LHCN-M2 (cell line): ENCODE measurements around the gene UBE2E2. TPM values are rescaled to one million over a fixed set of nuclear protein-coding genes. Genes with fewer than 3 reads are reported as not detected.

Experiments
- DNase-seq: peaks from one replicate; pipeline ENCODE4 v3.0.0-alpha.2; 2012; ENCODE audit warnings: low read depth
- total RNA-seq: library from RNA; depleted of rRNA; stranded (reverse); fragments of >200 nt; gene quantifications from 2 replicates; pipeline ENCODE4 v1.2.3, GENCODE V29; 2014

The UBE2E2 gene
- total RNA-seq, 1 experiment from 2014 or later: 32.4 TPM

DNA sequence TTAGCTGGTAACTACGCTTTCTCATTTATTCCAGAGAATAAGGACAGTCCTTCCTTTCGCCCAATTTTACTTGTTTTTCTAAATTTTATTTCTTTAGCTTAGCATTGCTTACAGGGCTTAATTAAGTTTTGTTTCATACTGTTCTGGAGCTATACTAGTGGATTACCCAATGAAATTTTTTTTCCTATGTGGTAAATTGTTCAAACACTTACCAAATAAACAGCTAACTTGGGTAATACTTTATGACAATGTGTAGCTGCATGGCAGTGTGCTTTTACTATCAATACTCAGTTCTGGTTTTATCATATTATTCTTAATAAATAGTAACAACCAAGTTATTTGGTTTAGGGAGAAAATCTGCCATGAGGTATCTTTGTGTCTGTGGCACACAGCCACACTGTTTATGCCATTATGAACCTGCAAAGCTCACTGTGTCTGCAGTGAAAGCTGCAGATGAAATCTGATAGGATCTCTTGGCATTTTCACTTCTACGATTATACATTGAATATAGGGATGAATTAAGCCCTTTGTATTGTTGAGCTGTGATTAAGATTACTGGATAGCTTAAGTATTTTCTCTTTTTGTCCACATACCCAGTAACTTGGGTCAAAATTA is 37.2 kb downstream of the UBE2E2 start:
- DNase-seq: no peak

DNA sequence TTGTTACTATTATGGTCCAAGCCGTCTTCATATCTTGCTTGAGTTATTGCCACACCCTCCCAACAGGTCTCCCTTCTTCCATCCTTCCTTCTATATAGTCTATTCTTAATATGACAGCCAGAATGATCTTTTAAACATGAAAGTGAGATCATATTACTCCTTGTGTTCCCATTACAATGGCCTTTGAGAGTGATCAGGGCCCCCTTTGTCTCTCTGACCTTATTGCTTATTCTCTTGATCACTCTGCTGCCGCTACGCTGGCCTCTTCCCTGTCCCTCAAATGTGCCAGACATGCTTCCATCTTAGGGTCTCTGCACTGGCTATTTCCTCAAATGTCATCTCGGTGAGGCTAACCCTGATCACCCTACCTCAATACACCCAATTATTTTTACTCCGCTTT is 38.1 kb downstream of the UBE2E2 start:
- no peak for DNase-seq

DNA sequence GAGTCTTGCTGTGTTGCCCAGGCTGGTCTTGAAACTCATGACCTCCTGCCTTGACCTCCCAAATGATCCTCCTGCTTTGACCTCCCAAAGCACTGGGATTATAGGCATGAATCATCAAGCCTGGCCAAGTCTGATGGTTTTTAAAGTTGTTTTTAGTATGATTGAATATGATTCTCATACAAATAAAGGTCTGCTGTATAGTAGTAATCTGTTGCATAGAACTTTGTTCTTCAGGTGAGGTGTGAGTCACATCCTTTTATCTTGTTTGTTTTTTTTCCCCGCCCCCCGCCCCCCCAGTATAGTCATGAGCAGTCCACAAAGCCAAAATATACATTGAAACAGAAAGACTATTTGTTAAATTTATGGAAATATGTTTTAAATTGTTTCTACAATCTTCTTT is 39.0 kb downstream of the UBE2E2 start:
- DNase-seq: no peak

DNA sequence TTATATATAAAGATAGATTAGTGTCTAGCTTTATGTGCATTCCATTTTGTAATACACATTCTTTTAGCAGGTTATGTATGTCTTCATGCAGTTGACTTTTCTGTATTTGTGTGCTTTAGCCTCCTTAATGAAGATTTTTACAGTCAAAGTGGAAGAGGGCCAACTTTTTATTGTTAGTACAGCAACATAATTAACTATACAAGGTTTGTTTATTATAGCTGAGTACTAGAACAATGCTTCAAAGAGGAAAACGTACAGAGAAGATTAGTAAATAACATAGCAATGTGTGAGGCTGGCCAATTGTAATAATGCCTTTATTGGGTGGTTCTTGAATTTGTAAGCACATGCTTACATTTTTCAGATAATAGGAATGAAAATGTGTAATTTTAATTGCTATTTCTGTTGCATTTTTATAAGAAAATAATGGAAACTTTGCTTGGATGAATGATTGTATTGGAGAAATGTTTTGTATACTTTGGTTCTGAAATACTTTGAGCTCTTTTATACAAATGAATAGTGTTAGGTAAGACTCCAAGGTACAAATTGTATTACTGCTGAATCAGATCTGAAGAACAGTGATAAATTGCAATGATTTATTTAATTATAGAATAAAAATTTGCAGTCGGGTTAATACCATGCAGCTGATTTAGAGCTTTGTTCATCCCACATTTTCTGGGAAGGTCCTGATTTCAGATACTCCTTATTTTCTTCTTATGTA is 41.4 kb downstream of the UBE2E2 start:
- no peak for DNase-seq

DNA sequence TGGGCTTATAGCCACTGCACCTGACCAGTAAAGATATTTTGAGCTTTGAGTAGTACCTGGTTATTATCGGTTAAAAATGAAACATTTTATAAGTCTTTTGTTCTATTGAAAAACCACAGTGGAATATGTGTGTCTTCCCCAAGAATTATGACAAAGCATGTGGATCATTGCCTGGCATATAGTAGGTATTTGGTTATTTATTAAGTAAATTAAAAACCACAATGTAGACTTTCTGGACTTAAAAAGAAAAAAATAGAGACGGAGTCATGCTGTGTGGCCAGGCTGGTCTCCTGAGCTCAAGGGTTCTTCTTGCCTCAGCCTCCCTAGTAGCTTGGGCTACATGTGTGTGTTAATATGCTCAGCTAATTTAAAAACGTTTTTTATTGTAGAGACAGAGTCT is 43.5 kb downstream of the UBE2E2 start:
- no peak for DNase-seq

DNA sequence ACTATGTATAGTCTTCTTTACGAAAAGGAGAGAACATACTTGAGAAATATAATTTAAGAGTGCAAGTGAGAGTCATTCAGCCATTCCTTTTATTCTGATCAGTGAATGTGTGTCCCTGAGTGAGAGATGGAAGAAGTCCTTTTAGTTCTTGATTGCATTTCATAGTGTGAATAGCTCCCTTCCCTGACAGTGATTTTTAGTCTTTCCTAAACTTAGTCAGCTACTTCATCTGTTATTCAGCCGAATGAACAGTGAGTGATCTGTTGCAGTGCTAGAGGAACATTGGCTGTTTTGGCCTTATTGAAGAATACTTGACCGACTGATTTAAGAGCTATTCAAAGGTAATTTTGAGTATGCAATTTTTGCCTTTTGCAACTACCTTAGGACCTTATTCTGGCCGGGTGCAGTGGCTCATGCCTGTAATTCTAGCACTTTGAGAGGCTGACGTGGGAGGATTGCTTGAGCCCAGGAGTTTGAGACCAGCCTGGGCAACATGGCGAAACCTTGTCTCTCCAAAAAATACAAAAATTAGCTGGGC is 45.5 kb downstream of the UBE2E2 start:
- no peak for DNase-seq

DNA sequence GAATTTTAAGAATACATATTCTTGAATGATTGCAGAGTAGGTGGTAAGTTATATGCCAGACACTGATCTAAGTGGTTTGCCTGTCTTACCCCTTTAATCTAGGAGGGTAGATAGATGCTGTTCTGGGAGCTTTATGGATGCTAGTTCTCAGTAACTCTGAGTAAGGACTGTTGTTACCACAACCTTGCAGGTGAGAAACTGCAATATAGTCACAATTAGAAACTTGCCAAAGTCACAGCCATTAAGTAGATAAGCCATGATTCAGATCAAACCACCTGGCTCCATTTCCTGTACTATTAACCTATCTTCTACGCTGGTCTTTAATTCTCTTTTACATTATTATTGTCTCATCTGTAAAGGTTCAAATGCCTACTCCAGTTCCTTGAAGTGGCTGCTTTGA is 46.8 kb downstream of the UBE2E2 start:
- DNase-seq: no peak

DNA sequence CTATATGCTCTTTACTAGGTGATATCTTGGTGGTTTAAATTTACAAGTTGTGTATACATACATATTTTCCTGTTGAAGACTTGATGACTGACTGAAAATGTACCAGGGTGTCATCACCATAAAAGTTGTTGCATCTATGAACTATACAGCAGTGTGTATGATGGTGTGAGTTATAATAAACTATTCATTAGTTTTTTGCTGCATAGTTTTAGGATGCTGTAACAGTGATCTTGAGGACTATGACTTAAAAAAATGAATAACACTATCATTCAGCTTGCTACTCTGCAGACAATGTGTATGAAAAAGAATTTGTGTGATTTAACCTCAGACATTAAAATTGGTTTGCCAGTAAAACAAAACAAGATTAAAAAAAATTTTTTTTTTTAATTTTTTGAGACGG is 49.0 kb downstream of the UBE2E2 start:
- no peak for DNase-seq

DNA sequence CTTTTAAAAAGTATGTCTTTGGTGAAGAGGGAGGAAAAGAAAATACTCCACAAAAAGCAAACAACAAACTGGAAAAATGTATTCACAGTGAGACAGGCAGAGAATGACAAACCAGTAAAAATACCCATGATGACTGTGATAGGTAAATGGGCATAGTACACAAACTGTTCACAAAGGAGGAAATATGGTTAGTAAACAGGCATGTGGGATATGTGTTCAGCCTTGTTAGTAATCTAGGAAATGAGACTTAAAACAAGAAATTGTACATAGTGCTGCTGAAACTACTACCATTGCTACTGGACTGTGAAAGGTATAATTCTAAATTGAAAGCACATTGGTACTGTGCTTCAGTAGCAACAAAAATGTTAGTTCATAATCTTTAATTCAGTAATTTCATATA is 50.1 kb downstream of the UBE2E2 start:
- no peak for DNase-seq

DNA sequence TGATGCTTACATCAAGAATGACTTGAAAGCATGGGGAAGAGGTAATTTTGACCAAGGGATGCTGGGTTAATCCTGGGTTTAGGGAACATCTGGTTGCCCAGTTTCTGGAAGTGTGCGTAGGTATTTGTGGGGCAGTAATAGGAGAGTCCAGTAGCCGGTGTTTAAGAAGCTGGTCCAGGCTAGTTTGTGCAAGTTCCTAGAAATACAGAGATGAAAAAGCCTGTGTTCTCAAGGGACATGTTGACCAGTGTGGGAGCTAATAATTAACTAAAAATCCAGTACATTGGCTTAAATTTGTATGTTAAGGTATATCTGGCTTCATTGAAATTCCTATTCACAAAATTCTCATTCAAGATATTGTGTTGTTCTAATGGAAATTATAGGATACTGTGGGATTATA is 51.2 kb downstream of the UBE2E2 start:
- DNase-seq: no peak

DNA sequence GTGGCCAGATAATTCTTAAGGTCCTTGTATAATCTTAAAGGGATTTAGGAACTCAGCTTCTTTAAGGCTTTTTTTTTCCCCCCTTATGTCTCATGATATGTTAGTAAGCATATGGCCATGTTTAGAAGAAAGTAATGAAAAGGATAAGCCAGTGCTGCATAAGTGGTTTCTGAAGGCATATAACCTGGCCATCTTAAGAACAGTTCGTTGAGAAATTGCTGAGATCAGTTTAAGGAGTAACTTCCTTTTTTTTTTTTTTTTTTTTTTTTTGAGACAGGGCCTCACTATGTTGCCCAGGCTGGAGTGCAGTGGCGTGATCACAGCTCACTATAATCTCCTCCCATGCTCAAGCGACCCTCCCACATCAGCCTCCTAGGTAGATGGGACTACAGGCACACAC is 51.7 kb downstream of the UBE2E2 start:
- no peak for DNase-seq

DNA sequence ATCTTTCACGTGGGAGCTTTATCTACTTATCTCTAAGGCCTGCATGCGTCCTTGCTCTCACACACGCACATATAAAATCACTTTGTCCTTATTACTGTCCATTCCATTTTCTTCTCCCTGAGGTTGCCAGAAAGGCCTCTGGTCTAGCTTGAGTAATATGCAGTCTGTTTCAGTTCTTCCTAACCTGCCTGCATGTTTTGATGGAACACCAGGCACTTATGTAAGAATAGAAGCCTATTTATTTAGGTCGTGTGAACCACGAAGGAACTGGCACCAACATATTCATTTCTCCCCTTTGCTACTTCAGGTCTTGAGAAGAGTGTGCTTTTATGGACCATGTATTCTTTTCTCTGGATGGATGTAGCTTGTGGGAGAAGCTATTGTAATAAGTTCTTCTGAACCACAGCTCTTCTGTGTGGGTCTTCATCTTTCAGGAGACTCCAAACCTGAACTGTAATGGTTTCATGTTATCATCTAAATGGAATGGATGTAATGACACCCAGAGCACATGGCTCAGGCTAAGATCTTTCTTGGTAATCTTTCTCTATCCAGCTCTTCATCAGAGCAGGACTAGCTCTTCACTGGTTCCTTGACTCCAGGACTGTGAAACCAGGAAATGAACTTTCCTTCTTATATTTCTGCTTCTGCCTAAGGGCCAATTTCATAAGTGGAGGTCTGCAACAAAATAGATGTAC is 53.8 kb downstream of the UBE2E2 start:
- DNase-seq: no peak

DNA sequence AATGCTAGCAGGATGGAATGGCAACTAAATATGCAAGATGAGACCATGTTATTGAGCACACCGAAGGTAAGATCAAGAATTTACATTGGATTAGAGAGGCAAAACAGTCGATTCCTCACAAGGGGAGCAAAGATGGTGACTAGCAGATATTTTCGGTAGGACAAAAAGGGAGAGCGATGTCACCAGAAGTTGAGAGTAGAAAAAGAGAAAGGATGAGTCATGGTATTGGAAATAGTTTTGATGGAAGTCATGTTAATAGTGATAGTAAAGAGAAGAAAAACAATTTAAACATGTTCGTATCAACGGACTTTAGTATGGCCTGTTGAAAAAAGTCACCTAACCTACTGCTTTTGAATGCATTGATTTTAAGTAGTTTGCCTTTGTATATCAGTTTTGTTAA is 55.0 kb downstream of the UBE2E2 start:
- DNase-seq: peak; percentile 24

DNA sequence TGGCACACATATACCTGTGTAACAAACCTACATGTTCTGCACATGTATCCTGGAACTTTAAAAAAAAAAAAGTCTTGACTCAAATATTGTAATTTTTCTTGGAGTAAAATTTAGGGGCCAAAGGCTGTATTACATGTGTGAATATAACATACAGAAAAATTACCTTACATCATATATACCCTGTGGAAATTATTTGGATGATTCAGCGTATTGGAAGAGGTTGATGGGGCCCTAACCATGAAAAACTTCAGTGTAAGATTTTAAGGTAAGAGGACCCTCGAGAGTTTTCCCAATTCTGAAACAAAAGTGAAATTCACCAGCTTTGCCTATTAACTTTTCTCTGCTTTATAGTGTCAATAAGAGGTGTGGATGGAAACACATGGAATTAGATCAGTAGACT is 56.4 kb downstream of the UBE2E2 start:
- DNase-seq: no peak

DNA sequence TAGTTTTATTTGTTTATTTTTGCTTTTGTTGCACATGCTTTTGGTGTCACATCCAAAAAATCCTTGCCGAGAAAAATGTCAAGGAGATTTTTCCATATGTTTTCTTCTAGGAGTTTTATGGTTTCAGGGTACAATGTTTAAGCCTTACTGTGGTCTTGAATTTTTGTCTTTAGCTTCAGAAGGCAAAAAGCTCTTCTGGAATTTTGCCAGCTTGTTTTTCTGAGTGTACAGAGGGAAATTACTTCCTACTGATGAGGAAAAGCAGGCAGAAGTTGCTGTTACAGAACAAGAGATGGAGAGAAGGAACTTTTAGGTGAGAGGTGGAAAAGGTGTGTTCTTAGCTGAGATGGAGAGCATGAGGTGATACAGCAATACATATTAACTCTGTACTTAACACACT is 59.6 kb downstream of the UBE2E2 start:
- peak; percentile 28 for DNase-seq

DNA sequence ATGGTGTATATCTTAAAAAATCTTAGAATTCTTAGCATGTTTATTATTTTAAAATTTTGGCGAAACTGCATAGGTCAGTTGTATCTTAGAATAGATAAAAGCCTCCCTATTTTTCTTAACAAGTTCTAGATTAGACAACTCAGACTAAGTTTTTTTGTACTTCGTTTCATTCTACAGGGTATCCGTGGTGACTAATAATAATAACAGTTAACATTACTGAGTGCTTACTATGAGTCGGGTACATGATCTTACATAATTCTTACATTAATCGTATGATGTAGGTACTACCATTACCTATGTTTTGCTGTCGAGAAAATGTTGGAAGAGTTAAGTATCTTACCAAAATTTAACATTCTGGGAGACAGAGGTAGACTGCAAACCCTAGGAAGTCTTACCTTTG is 60.7 kb downstream of the UBE2E2 start:
- DNase-seq: peak; percentile 60

DNA sequence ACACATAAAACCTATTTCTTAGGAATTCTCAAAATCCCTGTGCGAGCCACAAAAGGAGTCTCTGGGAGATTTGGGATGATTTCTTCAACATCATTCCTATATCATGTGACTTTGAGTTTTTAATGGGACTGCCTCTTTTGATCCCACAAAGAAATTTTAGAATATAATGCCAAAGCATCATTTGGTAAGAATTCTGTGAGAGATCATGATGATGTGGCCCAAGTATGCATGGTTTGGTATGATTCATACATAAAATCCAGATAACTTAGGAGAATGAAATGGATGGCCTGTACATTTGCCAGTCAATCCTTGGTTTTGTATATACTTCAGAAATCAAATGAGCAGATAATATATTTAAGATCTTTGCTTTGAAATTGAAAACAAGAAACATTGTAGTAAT is 61.3 kb downstream of the UBE2E2 start:
- peak; percentile 84 for DNase-seq

DNA sequence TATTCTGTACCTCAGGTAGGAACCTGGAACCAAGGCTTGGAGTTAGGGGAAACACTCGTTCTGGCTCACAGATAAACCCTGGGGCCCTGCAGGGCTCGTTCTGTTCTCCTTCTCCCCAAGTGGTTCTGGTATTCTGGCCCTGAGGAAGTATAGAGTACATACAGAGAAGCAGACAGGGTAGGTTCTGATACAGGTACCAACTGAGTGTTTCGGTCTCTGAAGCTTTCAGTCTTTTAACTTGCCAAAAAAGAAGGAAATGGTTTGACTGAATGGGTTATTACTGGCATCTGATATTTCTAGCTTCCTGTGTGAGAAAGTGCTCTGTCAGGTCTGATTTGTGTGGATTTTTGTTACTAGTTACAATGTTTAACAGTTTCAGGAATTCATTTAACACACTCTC is 67.3 kb downstream of the UBE2E2 start:
- no peak for DNase-seq

DNA sequence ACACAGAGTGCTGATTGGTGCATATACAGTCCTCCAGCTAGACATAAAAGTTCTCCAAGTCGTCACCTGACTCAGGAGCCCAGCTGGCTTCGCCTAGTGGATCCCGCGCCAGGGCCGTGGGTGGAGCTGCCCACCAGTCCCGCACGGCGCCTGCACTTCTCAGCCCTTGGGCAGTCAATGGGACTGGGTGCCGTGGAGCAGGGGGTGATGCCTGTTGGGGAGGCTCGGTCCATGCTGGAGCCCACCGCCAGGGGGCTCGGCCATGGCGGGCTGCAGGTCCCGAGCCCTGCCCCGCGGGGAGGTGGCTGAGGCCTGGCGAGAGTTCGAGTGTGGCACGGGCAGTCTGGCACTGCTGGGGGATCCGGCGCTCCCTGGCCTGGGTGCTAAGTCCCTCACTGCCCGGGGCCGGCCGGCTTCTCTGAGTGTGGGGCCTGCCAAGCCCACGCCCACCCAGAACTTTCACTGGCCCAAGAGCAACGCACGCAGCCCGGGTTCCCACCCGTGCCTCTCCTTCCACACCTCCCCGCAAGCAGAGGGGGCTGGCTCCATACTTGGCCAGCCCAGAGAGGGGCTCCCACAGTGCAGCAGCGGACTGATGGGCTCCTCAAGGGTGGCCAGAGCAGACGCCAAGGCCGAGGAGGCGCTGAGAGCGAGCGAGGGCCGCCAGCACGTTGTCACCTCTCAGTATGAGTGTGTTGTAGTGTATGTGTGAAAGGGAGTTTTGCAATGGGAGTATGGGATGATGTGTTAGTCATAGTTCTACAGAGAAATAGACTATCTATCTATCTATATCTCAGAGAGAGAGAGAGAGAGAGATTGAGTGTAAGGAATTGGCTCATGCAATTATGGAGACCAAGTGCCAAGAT is 69.0 kb downstream of the UBE2E2 start:
- no peak for DNase-seq

DNA sequence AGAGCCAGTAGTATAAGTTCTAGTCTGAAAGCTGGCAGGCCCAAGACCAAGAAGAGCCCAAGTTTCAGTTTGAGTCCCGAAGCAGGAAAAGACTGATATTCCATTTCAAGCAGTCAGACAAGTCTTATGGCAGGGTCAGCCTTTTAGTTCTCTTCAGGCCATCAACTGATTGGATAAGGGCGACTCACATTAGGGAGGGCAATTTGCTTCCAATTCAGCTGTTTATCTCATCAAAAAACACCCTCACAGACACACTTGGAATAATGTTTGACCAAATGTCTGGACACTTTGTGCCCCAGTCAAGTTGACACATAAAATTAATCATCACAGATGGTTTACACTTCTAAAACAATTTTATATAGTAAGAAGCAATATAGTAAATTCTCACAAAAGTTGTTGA is 69.7 kb downstream of the UBE2E2 start:
- peak; percentile 87 for DNase-seq

DNA sequence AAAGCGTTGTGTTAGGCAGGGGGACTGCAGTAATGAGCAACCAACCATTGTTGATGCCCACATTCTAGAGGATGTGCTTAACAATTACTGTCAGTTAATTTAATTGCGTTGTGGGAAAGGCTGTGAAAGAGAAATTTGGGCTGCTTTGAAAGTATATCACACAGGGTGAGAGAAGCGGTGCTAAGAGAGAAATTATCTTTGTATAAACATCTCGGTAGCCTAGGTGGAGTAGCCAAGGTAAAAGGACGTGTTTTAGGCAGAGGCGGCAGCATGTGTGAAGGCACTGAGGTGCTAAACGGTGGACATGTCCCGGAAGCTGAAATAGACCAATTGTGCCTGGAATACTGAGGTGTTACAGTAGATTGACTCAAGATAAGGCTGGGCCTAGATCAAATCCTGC is 71.9 kb downstream of the UBE2E2 start:
- no peak for DNase-seq

DNA sequence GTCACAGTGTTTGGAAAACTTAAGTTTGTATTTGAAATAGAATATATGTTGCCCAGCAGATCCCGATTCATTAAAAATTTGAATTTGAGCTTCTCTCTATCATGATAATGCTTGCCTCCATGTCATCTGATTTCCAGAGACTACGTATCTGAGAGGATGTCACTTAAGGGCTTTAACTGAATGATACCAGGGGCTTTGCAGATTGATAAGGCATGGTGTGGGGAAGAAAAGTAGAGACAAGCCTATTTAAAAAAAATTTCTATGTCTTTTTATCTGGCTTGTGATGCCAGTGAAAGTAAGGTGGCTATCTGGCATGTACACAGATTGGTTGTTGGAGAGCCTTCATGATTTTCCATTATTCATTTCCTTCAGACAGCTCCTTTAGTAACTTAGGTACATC is 72.7 kb downstream of the UBE2E2 start:
- DNase-seq: no peak
